Heart left ventricle (tissue), 13 donors: ENCODE measurements around the gene GPATCH3.

ENCODE experiments used
- POLR2A ChIP-seq, 2 donors: fragments of 450-650 bp; IDR thresholded peaks; one replicate each; pipeline ENCODE4 v1.6.1; 2017; ENCODE audit warnings: antibody characterized with exemption in 2 of 2, mild to moderate bottlenecking in 2 of 2, moderate library complexity in 2 of 2
- TF ChIP-seq, protein P1 (sequence below), 12 donors: fragments of 200-600 bp; sonication (generic) in 4 of 12; IDR thresholded peaks; one replicate each; pipeline versions ENCODE4 v1.5.0 to v1.8.0; 2018 to 2022; ENCODE audit warnings: antibody characterized with exemption in 12 of 12, mild to moderate bottlenecking in 5 of 12
- donor health status: ischemic (EF 13 %, LVEDD 7.1; RV severe dilation, severe dysfunction).
- donor health status: DM: no; HTN: yes; CAD: no.
- donor health status: DM: no; HTN: no; CAD: no.
- donor health status: ischemic (EF 25% LVEDD 6.9; RV normal size, moderate dysfunction).
- donor health status: ischemic (EF 25% LVEDD 5.7; RV mildly dilated, moderate dysfunction).
- donor health status: ischemic (EF 35%, LVEDD 5.7; RV mildly dilated, moderate dysfunction).
- donor health status: nonischemic (EF 11% LVEDD 7.7; RV severe dilation, severe dysfunction).
- donor health status: DM: yes; HTN: yes; CAD: no.
- donor health status: PGD.
- donor health status: ischemic (EF 29% LVEDD 5.4; RV normal size, mild dysfunction).
- donor health status: nonischemic (EF 23%, LVEDD 6.1; RV moderate dilation, normal function).

DNA sequence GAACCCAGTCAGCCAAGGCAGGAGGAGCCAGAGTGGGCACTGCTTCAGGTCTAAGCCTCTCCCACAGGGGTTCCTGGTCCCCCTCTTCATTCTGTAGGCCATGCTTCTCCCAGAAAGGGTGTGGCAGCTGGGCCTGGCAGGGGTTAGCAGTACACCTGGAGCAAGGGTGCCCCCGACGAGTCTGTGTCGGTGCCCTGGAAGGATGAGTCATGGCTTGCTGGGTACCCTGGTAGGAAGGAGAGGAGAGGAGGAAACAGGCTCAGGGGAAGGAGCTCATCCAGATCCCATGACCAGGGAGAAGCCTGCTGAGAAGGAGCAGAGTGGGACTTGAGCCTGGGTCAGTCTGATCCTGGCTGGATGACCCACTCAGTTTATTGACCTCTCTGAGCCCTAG, 49.7 kb upstream of the GPATCH3 start:
- TF ChIP-seq, protein P1, sequence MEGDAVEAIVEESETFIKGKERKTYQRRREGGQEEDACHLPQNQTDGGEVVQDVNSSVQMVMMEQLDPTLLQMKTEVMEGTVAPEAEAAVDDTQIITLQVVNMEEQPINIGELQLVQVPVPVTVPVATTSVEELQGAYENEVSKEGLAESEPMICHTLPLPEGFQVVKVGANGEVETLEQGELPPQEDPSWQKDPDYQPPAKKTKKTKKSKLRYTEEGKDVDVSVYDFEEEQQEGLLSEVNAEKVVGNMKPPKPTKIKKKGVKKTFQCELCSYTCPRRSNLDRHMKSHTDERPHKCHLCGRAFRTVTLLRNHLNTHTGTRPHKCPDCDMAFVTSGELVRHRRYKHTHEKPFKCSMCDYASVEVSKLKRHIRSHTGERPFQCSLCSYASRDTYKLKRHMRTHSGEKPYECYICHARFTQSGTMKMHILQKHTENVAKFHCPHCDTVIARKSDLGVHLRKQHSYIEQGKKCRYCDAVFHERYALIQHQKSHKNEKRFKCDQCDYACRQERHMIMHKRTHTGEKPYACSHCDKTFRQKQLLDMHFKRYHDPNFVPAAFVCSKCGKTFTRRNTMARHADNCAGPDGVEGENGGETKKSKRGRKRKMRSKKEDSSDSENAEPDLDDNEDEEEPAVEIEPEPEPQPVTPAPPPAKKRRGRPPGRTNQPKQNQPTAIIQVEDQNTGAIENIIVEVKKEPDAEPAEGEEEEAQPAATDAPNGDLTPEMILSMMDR (IDR thresholded peaks at IDR 0.05): no peak
- TF ChIP-seq POLR2A (IDR thresholded peaks at IDR 0.05): no peak
